T-cell (primary cell): ENCODE results near the gene NAPB. TPM values are rescaled to one million over a fixed set of nuclear protein-coding genes. Genes with fewer than 3 reads are reported as not detected.

Experiments used
- ATAC-seq, 4 experiments: fragments of 200-7000 bp in 3 of 4; fragments of 150-1000 bp in 1 of 4; cut with Tn5 transposase; replicated peaks in 1 of 4; 1 replicate in 3 of 4; 2 replicates in 1 of 4; pipeline ENCODE4 v1.10.0; 2021; ENCODE audit warnings: moderate library complexity in 3 of 4, mild to moderate bottlenecking in 2 of 4, moderate number of reproducible peaks in 1 of 4
- CTCF ChIA-PET, 2 donors: fragments of 300-600 bp; sonication (Branson Sonifier 250); formaldehyde crosslinking; loops; one replicate each; lab custom pipeline; 2022; ENCODE audit warnings: antibody characterized with exemption in 2 of 2; lab: Charles Lee
- POLR2A ChIA-PET, 2 donors: fragments of 300-600 bp; sonication (Branson Sonifier 250); formaldehyde crosslinking; loops; one replicate each; lab custom pipeline; 2022; ENCODE audit warnings: antibody characterized with exemption in 2 of 2; lab: Charles Lee
- DNase-seq, 35 experiments: peaks; one replicate each; pipeline versions ENCODE4 v3.0.0 to v3.0.0-alpha.2; 2013 to 2023
- H3K27ac ChIP-seq: one replicate; pipeline ENCODE4 v1.5.1; 2013; ENCODE audit warnings: low read length
- H3K27me3 ChIP-seq, 2 experiments: replicated peaks in 1 of 2; 1 replicate in 1 of 2; 2 replicates in 1 of 2; pipeline versions ENCODE4 v1.6.1 to v1.7.0; 2013; ENCODE audit warnings: low read length in 1 of 2, mixed read lengths in 1 of 2; ENCODE audit not compliant: control insufficient read depth in 2 of 2, insufficient read depth in 2 of 2; ENCODE audit errors: extremely low read depth in 1 of 2
- H3K36me3 ChIP-seq, 2 donors: 1 replicate in 1 of 2; 2 replicates in 1 of 2; pipeline versions ENCODE4 v1.6.1 to v1.7.0; 2013; ENCODE audit warnings: low read length in 1 of 2; ENCODE audit not compliant: control insufficient read depth in 2 of 2, insufficient read depth in 1 of 2; ENCODE audit errors: extremely low read depth in 1 of 2
- H3K4me1 ChIP-seq, 2 experiments: 1 replicate in 1 of 2; 2 replicates in 1 of 2; pipeline versions ENCODE4 v1.6.1 to v1.7.0; 2013; ENCODE audit warnings: low read length in 2 of 2, mixed read lengths in 1 of 2; ENCODE audit not compliant: insufficient read depth in 2 of 2, control insufficient read depth in 1 of 2; ENCODE audit errors: extremely low read depth in 1 of 2
- H3K4me3 ChIP-seq, 2 donors: 1 replicate in 1 of 2; 2 replicates in 1 of 2; pipeline versions ENCODE4 v1.5.1 to v1.7.0; 2013; ENCODE audit warnings: mild to moderate bottlenecking in 2 of 2, low read length in 1 of 2, moderate library complexity in 1 of 2; ENCODE audit not compliant: control insufficient read depth in 1 of 2; ENCODE audit errors: extremely low read depth in 1 of 2
- H3K9me3 ChIP-seq: 2 replicates; pipeline ENCODE4 v1.7.0; 2013
- H3K27ac Mint-ChIP-seq, 2 donors: one replicate each; pipeline ENCODE4 v1.8.0; 2020 to 2021; ENCODE audit warnings: mild to moderate bottlenecking in 2 of 2, mixed read lengths in 2 of 2
- H3K27me3 Mint-ChIP-seq, 2 donors: one replicate each; pipeline ENCODE4 v1.8.0; 2021 to 2022; ENCODE audit warnings: mixed read lengths in 2 of 2
- H3K36me3 Mint-ChIP-seq: one replicate; pipeline ENCODE4 v1.8.0; 2021; ENCODE audit warnings: mixed read lengths
- H3K4me1 Mint-ChIP-seq, 3 donors: one replicate each; pipeline ENCODE4 v1.8.0; 2020 to 2022; ENCODE audit warnings: mixed read lengths in 3 of 3, mild to moderate bottlenecking in 1 of 3
- H3K4me3 Mint-ChIP-seq, 3 donors: one replicate each; pipeline ENCODE4 v1.8.0; 2020 to 2022; ENCODE audit warnings: mild to moderate bottlenecking in 3 of 3, mixed read lengths in 3 of 3, moderate library complexity in 3 of 3
- H3K9me3 Mint-ChIP-seq, 3 donors: one replicate each; pipeline ENCODE4 v1.8.0; 2020 to 2022; ENCODE audit warnings: mixed read lengths in 3 of 3
- WGBS: methylation state at CpG from one replicate; pipeline ENCODE4 v1.1.5; 2013; ENCODE audit warnings: missing lambda C conversion rate; ENCODE audit not compliant: insufficient coverage; 5-methylcytosine and 5-hydroxymethylcytosine counted together
- total RNA-seq, 35 experiments: library from RNA in 6 of 35; stranded (reverse) in 6 of 35; fragments of 120-200 nt in 1 of 35; gene quantifications; one replicate each; pipeline versions ENCODE4 v1.2.1 to v1.2.4 and lab custom pipeline; 2013 to 2026

NAPB gene
- total RNA-seq, 5 donors from 2014 or later (not counting 1 experiment from before 2014, with no cell fraction given) = 10.4 to 14.6 (median 12.2) TPM

- Mint-ChIP-seq H3K4me3 (peak overlapping the region in 2 of 3 donors; percentile 34 to 39), H3K36me3 (peaks cover 36% of the 10 kb centered on the region), H3K27me3 (no peaks in the 10 kb centered on the region), H3K27ac (peak overlapping the region; percentile 53 to 80), H3K4me1 (peaks cover 53 to 60% (median 59%) of the 10 kb centered on the region in 3 donors), H3K9me3 (no peaks in the 10 kb centered on the region)
- H3K4me1 ChIP-seq = peaks cover 9 to 30% of the 10 kb centered on the region in 2 experiments
- peaks cover 3 to 28% of the 10 kb centered on the region in 2 donors for H3K36me3 ChIP-seq
- ChIA-PET POLR2A (no interaction called here), CTCF (interaction anchor here (0.6 to 4.3 kb wide), 2 partner anchors 15 to 17 kb away, joined by 5 to 15 read pairs; partner anchors contain the start of gene NXT1 (in 1 of the 2))
- DNase-seq (no peak), ATAC-seq (no peak)
- H3K4me3 ChIP-seq = no peak overlapping the region
- peak overlapping the region; percentile 31 for H3K27ac ChIP-seq
- no peaks in the 10 kb centered on the region for H3K27me3 ChIP-seq
- 96% methylated on average over 64 of the region's 65 CpGs for WGBS
- H3K9me3 ChIP-seq = no peaks in the 10 kb centered on the region
These were observed 55.7 kb downstream of the NAPB start for GRCh38 chr20:23365390-23366165.

- CTCF ChIA-PET = interaction anchor here in 1 of 2 donors (4.3 kb wide), 1 partner anchor 13 kb away, joined by 15 read pairs; the partner anchor contains the start of gene NXT1
- peaks cover 11 to 36% of the 10 kb centered on the region in 2 experiments for H3K4me1 ChIP-seq
- H3K36me3 Mint-ChIP-seq = peaks cover 18% of the 10 kb centered on the region
These were observed 58.0 kb downstream of the NAPB start for GRCh38 chr20:23363257-23363649.

GRCh38 chr20:23362392-23363256, 58.7 kb downstream of the NAPB start:
- Mint-ChIP-seq H3K36me3 (peaks cover 18% of the 10 kb centered on the region), H3K27me3 (no peaks in the 10 kb centered on the region), H3K4me1 (peaks cover 65 to 67% (median 66%) of the 10 kb centered on the region in 3 donors), H3K27ac (peak overlapping the region; percentile 91 to 94), H3K4me3 (peak overlapping the region; percentile 93 to 95 (median 94)), H3K9me3 (no peaks in the 10 kb centered on the region)
- H3K27ac ChIP-seq = peak overlapping the region; percentile 76
- peaks cover 3 to 8% of the 10 kb centered on the region in 2 donors for H3K36me3 ChIP-seq
- H3K4me3 ChIP-seq = peak overlapping the region; percentile 82 to 93
- POLR2A ChIA-PET = interaction anchor here in 1 of 2 donors (3.6 kb wide), 1 partner anchor 13 kb away, joined by 27 read pairs; the partner anchor contains the start of gene NXT1
- CTCF ChIA-PET = interaction anchor here in 1 of 2 donors (4.3 kb wide), 1 partner anchor 12 kb away, joined by 15 read pairs; the partner anchor contains the start of gene NXT1
- no peaks in the 10 kb centered on the region for H3K9me3 ChIP-seq
- DNase-seq = peak in 24 of 35 experiments; percentile 12 to 54 (median 26)
- ATAC-seq = no peak
- no peaks in the 10 kb centered on the region for H3K27me3 ChIP-seq
- H3K4me1 ChIP-seq = peaks cover 11 to 37% of the 10 kb centered on the region in 2 experiments
- WGBS = 6% methylated on average over 50 of the region's 50 CpGs

More at GRCh38 chr20:23363257-23363649, 58.0 kb downstream of the NAPB start:
- Histone ChIP-seq H3K36me3 (peaks cover 3 to 8% of the 10 kb centered on the region in 2 donors), H3K27ac (peak overlapping the region; percentile 76), H3K27me3 (no peaks in the 10 kb centered on the region), H3K9me3 (no peaks in the 10 kb centered on the region), H3K4me3 (peak overlapping the region; percentile 82 to 93)
- Mint-ChIP-seq H3K4me3 (peak overlapping the region; percentile 93 to 95 (median 94)), H3K9me3 (no peaks in the 10 kb centered on the region), H3K27me3 (no peaks in the 10 kb centered on the region), H3K4me1 (peaks cover 61 to 72% (median 67%) of the 10 kb centered on the region in 3 donors), H3K27ac (peak overlapping the region; percentile 91 to 94)
- WGBS = 89% methylated on average over 4 of the region's 4 CpGs
- no peak for ATAC-seq
- DNase-seq = no peak
- POLR2A ChIA-PET = interaction anchor here in 1 of 2 donors (3.6 kb wide), 1 partner anchor 13 kb away, joined by 27 read pairs; the partner anchor contains the start of gene NXT1

- Histone ChIP-seq H3K27me3 (no peaks in the 10 kb centered on the region), H3K4me3 (peak within 1 kb of the TSS; percentile 92 to 93), H3K9me3 (no peaks in the 10 kb centered on the region), H3K27ac (peak within 1 kb of the TSS; percentile 94), H3K36me3 (peaks cover 3 to 8% of the 10 kb centered on the region in 2 donors), H3K4me1 (peaks cover 15 to 46% of the 10 kb centered on the region in 2 experiments)
- WGBS = under 1% methylated on average over 113 of the region's 114 CpGs
- CTCF ChIA-PET = interaction anchor here (0.6 to 1.4 kb wide), 3 partner anchors 10 to 59 kb away, joined by 3 to 22 read pairs (median 4); partner anchors contain the start of gene NXT1 (in 1 of the 2)
- H3K27ac Mint-ChIP-seq = peak within 1 kb of the TSS; percentile 91 to 94
- peak; percentile 77 to 84 (median 80) for ATAC-seq
- POLR2A ChIA-PET = interaction anchor here in 1 of 2 donors (3.6 kb wide), 1 partner anchor 12 kb away, joined by 27 read pairs; the partner anchor contains the start of gene NXT1
- DNase-seq = peak; percentile 93 to 99 (median 96)
- H3K27me3 Mint-ChIP-seq = no peaks in the 10 kb centered on the region
- H3K4me1 Mint-ChIP-seq = peaks cover 63 to 66% (median 64%) of the 10 kb centered on the region in 3 donors
- peaks cover 18% of the 10 kb centered on the region for H3K36me3 Mint-ChIP-seq
- no peaks in the 10 kb centered on the region for H3K9me3 Mint-ChIP-seq
- peak within 1 kb of the TSS; percentile 93 to 95 (median 94) for H3K4me3 Mint-ChIP-seq
These were observed 59.6 kb downstream of the NAPB start, which contains the start of gene GZF1 for GRCh38 chr20:23361476-23362391. TSS of gene GZF1 (plus strand) at chr20:23362182. CDS start at chr20:23364384, 2,202 bp downstream.

GRCh38 chr20:23361119-23361475, 60.2 kb downstream of the NAPB start:
- ATAC-seq (no peak), DNase-seq (no peak)
- no peaks in the 10 kb centered on the region for H3K9me3 Mint-ChIP-seq
- peak overlapping the region; percentile 91 for H3K27ac Mint-ChIP-seq
- H3K27me3 Mint-ChIP-seq = no peaks in the 10 kb centered on the region
- peak overlapping the region; percentile 94 for H3K27ac ChIP-seq
- peaks cover 15% of the 10 kb centered on the region for H3K36me3 Mint-ChIP-seq
- ChIA-PET CTCF (interaction anchor here (0.6 to 1.4 kb wide), 3 partner anchors 10 to 59 kb away, joined by 3 to 22 read pairs (median 4); partner anchors contain the start of gene NXT1 (in 1 of the 2)), POLR2A (interaction anchor here in 1 of 2 donors (3.6 kb wide), 1 partner anchor 11 kb away, joined by 27 read pairs; the partner anchor contains the start of gene NXT1)
- H3K27me3 ChIP-seq = no peaks in the 10 kb centered on the region
- H3K4me1 ChIP-seq = peaks cover 15 to 45% of the 10 kb centered on the region in 2 experiments
- 2% methylated on average over 6 of the region's 8 CpGs for WGBS
- peaks cover 3 to 8% of the 10 kb centered on the region in 2 donors for H3K36me3 ChIP-seq
- no peaks in the 10 kb centered on the region for H3K9me3 ChIP-seq
- peak overlapping the region; percentile 92 to 93 for H3K4me3 ChIP-seq
- peaks cover 57 to 60% (median 58%) of the 10 kb centered on the region in 3 donors for H3K4me1 Mint-ChIP-seq
- H3K4me3 Mint-ChIP-seq = peak overlapping the region; percentile 81 to 94 (median 84)
